Right lung (tissue), 5 donors: Measurements from ENCODE around the gene ATP5F1D. TPM values are rescaled to one million over a fixed set of nuclear protein-coding genes. Genes with fewer than 3 reads are reported as not detected.
A peak's percentile ranks its signal among the peaks of the same experiment; 100 is the strongest.
"Not testable (repeated sequence)": the region's sequence is repeated elsewhere in the genome, so short reads cannot be mapped to it uniquely, and the experiment has no call there.

Experiments used
- DNase-seq, 2 donors: peaks; one replicate each; pipeline ENCODE4 v3.0.0-alpha.2; 2013
- polyA plus RNA-seq, 5 donors: library from polyadenylated mRNA; unstranded; fragments of 120-200 nt; gene quantifications; one replicate each; pipeline versions ENCODE4 v1.2.1 to v1.2.3, GENCODE V29; 2013; ENCODE audit warnings: inconsistent platforms in 1 of 5, low replicate concordance in 1 of 5; ENCODE audit not compliant: insufficient read length in 5 of 5, insufficient read depth in 1 of 5

Gene ATP5F1D
- polyA plus RNA-seq, 5 donors, result 47.3 to 131 (median 76.0) TPM

DNA sequence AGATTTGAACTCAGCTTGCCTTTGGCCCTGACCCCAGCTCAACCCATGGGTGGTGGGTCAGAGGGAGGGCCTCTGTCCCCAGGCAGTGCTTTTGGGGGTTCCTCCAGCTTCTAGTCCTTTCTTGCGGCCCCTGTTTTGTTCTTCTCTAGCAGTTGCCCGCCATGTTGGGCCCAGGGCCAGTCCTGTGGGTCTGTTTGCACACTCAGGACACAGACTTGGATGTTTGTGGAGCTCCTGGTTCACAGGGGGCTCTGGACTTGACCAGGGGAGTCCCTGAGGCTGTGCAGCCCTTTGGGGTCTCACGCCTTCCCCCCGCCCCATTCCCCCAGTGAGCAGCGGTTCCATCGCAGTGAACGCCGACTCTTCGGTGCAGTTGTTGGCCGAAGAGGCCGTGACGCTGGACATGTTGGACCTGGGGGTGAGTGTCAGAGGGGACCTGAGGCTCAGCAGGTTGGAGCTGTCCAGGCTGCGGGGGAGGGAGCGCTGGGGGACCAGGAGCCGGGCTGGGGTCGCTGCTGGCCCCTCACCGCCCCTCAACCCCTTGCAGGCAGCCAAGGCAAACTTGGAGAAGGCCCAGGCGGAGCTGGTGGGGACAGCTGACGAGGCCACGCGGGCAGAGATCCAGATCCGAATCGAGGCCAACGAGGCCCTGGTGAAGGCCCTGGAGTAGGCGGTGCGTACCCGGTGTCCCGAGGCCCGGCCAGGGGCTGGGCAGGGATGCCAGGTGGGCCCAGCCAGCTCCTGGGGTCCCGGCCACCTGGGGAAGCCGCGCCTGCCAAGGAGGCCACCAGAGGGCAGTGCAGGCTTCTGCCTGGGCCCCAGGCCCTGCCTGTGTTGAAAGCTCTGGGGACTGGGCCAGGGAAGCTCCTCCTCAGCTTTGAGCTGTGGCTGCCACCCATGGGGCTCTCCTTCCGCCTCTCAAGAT, 2.5 kb downstream of the ATP5F1D start:
- DNase-seq, result peak; percentile 81 to 84

DNA sequence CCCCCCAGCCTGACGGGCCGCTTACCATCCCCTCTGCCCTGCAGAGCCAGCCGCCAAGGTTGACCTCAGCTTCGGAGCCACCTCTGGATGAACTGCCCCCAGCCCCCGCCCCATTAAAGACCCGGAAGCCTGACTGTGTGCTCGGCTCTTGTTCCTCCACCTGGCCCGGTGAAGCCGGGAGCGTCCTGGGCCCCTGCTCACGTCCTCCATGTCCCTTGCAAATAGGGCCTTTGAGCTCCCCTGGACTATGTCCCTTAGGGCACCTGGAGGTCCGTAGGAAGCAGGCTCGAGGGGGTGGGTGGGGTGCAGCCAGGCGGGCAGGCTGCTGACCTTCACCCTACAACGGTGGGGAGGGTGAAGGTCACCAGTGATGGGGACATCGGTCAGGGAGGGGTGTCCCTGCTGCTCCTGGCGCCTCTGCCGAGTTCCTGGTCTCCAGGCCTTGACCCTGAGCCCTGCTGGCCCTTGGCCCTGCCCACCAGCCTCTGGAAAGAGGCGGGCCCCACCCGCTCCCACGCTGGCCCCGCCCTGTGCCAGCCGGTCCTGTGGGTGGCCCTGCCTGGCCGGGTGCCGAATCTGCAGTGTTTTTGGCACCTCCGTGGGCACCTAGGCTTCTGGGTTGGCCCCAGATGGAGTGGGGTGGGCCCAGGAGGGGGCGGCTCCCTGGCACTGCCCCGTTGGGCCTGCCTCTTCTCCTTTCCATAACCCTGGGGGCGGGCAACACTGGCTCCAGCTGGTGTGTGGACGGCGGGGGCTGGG, 3.3 kb downstream of the ATP5F1D start:
- no peak for DNase-seq

DNA sequence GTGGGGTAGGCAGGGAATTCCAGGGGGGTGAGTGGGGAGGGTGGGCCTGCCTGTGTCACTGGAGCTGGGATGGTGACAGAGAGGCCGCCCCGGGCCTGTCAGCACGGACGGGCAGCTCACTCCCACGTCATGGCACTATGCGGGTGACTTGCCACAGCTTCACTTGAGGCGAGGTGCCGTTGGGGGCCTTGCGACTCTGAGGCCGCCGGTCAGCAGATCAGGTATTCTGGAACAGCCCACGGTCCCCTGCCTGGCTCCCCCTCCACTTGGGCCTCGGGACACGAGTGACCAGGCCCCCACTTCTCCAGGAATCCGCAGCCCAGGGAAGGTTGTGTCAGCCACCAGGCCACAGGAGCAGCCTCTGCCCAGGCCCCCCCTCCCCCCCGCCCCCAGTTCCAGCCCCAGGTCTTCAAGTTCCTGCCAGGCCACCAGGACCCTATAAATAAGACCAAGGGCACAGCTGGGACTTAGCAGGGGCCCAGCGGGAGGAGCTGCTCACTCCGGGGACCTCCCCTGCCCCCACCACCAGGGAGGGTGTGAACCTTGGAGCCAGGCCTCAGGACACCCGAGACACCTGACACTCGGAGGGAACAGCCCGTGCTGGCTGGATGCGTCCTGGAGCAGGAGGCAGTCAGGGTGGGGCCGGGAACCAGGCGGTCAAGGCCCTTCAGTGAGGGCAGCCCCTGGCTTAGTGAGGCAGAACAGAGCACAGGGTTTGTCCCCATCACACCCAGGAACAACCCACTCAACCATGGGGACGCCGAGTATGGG, 4.1 kb downstream of the ATP5F1D start:
- DNase-seq, result no peak

DNA sequence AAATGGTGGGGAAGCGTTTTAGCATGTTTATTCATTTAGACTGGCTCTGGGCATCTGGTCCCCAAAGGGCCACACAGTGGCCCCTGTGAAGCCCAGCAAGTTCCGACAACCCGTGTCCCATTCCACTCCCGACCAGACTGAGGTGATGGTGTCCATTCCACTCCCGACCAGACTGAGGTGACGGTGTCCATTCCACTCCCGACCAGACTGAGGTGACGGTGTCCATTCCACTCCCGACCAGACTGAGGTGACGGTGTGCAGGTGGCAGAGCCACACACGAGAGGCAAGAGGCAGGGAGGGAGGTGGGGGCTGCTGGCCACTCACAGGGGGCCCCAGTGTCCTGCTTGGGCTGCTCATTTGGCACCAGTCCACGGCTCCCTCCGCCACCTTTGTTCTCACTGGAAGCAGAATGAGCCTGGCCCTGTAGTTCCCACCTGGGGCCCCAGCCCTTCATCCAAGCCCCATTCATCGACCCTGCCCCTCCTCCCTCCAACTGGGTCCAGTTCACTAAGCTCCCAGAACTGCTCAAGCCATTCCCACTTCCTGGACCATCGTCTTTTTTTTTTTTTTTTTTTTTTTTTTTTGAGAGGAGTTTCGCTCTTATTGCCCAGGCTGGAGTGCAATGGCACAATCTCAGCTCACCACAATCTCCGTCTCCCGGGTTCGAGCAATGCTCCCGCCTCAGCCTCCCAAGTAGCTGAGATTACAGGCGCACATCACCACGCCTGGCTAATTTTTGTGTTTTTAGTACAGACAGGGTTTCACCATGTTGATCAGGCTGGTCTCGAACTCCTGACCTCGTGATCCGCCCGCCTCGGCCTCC, 4.9 kb downstream of the ATP5F1D start:
- not testable (repeated sequence) for DNase-seq

DNA sequence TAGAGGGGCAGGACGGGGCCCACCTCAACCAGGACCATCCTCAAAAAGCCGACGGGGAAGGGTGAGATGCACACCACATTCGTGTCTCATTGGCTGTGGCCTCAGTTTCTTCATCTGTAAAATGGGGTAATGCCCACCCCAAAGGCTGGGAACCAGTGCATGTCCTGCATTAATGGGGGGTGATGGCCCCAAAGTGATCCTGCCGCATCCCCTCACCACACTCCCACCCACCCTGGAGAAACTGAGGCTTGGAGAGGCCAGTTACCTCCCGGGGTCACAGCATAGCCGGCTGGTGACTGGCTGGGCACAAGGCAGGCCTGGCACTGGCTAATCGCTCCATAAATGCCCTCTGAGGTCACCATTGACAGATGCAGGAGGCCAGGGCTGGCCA, 6.2 kb downstream of the ATP5F1D start:
- no peak for DNase-seq

DNA sequence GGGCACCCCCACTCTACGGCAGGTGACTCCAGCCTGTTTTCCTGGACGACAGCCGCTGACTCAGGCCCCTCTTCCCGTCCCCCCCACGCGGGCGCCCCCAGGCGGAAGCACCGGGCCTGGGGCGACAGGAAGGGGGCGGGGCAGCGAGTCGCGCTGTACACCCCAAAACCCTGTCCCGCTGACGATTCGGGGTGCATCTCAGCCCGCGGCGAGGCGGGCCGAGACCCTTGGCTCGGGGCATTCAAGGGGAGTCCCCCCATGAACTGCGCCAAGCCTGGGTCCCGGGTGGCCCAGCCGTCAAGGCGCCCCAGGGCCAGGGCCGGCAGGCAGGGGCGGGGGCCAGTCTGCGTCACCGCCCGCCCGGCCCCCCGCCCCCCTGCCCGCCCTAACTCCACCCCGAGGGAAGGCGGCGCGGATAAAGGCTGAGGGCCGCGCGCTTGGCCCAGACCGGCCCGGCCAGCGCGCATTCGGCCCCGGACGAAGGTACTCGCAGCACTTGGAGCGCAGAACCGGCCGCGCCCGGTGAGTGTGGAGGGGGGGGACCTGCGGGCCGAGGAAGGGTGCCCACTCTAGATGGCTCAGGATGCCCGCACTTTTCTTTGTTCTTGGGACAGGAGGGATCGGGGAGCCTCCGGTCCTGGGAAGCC, 6.7 kb downstream of the ATP5F1D start, which contains the start of gene MIDN:
TSS of gene MIDN (plus strand) at position 445 of the 647 bp plus-strand sequence. CDS start 1,714 bp downstream, outside the sequence.
- peak in 1 of 2 donors; percentile 87 for DNase-seq

DNA sequence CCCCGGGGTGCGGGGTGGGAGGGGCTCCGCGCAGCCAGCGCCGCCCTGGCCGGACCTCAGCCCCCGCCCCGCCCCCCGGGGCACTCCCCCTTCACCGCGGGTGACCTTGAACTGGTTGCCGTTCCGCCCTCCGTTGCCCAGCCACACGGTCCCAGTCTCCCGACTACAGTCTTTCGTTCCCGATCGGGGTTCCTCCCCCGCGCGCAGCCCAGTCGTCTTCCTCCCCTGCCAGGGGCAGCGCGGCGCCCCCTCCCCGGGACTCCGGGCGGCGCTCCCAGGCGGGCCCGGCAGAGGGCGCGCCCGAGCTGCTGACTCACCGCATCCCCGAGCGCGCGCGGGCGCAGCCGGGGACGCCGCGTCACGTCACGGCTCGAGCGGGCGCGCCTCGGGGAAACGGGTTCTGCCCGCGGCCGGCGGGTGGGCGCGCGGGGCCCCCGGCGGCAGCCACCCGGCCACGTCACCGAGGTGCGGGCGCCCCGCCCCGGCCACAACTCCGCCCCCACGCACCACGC, 7.3 kb downstream of the ATP5F1D start:
- peak in 1 of 2 donors; percentile 85 for DNase-seq

DNA sequence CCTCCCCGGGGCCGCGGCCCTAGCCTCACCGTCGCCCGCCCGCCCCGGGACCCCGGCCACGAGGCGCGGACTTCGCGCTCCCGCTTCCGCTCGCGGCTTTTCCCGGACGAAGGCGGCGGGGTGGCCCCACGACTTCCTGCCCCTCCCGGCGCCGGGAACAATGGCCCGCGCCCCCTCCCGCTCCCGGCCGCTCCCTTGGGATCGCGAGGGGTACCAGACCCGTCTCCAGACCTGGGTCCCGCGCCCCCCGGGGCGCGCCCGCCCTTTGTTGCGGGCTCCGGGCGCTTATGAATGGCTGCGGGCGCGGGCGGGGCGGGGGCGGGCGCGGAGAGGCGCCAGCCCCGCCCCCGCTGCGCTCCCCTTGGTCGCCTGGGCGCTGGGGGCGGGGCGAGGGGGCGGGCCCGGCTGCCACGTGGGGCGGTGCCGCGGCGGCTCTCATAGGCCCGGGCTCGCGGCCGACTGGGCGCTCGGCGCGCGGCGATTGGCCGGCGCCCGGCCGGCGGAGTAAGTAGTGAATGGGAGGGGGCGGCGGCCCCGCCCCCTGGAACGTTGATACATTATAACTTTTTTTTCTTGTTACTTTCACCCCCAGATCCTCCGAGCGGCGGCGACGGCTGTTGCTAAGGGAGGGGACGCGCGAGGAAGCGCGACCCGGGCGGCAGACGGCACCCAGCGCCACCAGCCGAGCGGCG, 7.9 kb downstream of the ATP5F1D start:
- DNase-seq, result peak; percentile 96

DNA sequence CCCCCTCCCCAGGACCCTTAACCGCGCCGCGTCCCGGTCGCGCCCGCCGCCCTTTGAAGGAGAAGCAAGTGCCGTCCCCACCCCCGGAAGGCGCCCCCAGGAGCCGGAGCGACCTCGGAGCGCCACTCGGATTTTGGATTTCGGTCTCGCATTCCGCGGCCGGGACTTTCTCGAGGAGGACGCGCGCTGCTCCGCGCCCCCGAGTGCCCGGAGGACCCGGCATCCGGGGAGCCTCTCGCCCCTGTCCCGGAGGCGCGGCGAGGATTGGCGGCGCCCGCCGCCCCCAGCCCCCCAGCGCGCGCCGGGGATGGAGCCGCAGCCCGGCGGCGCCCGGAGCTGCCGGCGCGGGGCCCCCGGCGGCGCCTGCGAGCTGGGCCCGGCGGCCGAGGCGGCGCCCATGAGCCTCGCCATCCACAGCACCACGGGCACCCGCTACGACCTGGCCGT, 8.5 kb downstream of the ATP5F1D start:
- DNase-seq, result no peak

DNA sequence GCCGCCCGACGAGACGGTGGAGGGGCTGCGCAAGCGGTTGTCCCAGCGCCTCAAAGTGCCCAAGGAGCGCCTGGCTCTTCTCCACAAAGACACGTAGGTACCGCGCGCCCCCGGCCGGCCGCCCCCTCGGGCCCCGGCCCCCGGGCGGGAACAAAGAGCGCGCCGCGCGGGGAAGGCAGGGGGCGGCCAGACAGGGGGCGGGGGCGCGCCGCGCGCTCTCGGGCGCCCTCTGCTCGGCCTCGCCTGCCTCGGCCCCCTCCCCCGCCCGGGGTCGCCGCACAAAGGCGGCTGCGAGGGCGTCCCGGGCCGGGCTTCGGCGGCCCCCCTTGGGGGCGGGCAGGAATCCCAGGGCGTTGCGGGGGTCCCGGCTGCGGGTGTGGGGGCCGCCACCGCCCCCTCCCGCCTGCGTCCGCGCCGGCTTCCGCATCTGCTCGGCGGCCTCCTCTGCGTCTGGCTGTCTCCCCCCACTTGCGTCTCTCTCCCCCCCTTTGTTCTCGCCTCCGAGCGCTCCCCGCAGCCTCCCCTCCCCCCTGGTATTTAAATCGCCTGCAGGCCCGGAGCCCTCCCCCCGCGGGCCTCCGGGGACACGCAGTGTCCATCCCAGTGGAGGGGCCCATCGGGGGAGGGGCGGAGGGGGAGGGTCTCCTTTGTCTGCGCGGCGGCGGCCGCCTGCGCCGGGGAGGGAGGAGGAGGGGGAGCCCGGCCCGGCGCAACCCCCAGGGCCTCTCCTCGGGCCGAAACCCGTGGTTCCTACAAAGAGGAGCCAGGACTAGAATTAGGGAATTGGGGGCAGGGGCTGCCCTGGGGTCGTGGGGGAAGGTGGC, 9.1 kb downstream of the ATP5F1D start:
- peak in 1 of 2 donors; percentile 74 for DNase-seq

DNA sequence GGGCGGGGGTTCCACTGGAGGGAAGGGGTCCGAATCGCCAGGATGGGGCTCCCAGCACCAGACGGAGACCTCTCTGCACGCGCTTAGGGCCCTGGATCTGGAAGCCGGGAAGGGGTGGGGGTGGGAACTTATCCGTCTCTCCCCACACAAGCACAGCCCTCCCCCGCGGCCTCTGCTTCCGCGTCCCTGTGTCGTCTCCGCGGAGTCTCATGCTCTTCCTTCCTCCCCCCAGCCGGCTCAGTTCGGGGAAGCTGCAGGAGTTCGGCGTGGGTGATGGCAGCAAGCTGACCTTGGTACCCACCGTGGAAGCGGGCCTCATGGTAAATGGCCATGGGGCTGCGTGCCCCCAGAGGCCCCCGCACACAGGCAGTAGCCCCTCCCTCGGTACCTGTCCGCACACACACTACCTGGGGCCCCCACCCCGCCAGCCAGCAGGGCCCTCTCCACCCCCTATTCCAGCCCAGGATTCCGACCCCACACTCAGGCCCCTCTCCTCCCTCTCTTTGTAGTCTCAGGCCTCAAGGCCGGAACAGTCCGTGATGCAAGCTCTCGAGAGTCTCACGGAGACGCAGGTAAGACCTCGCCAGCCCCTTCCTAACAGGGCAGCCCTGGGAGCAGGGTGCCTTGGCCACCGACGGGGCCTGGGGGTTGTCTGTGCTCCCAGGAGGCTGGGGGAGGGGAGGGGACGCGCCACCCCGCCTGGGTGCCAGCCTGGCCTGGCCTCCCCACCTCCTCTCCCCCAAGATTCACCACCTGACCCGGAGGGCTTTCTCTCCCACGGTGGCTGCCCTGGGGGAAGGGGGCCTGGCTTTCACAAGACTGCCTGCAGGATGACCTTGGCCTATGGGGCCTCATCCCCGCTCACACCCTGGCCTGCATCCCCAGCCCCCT, 10.0 kb downstream of the ATP5F1D start:
- DNase-seq, result peak in 1 of 2 donors; percentile 59

DNA sequence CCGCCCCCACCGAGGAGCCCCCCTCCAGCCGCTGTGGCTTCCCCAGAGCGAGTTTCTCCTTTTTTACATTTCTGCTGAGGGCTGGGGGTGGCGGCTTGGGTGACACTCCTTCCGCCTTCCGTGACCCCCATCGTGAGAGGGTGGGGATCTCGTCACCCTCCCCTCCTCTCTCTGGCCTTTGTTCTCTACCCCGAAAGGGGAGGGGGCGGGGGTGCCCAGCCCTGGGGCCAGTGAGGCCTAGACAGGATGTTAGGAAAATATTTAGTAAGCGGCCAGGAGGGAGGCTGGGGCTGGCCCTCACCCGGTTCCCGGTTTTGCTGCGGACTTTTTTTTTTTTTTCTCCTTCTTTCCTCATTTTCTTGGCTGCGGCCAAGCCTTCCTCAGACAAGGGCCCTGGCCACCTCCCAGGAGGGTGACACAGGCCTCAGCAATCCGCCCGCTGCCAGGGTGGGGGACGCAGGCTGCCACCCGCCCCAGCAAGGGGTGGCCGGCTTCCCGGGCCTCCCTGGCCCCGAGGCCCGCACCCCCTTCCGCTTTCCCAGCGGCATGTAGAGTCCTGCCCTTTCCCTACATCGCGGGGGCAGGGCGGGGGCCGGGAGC, 10.8 kb downstream of the ATP5F1D start:
- peak; percentile 91 to 92 for DNase-seq

DNA sequence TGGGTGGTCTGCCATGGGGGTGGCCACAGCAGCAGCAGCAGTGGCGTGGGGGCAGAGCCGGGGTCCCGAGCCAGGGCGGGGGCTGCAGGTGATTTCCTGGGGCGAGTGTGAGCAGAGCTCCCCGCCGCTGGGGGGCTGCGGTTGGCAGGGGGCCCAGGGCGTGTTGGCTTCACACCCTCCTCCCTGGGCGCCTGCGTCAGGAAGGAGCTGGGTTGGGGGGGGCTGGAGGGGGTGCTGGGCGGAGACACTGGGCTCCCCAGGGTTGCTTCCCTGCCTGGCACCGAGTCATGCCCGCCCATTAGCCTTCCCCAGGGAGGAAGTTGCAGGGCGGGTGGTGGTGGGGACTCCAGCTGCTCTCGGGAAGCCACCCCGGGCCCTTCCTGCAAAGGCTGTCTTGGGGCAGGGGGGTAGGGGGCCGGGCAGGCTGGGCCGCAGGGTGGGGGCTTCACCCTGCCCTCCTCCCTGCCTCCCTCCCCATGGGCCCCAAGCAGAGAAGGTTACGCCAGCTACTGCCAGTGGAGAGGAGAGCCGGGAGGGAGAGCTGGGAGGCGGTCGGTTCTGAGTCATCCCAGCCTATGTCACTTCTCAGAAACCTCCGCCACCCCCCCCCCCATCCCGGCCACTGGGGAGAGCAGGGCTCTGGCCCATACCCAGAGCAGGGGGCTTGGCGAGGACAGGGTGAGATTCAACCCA, 11.4 kb downstream of the ATP5F1D start:
- peak; percentile 75 to 85 for DNase-seq

DNA sequence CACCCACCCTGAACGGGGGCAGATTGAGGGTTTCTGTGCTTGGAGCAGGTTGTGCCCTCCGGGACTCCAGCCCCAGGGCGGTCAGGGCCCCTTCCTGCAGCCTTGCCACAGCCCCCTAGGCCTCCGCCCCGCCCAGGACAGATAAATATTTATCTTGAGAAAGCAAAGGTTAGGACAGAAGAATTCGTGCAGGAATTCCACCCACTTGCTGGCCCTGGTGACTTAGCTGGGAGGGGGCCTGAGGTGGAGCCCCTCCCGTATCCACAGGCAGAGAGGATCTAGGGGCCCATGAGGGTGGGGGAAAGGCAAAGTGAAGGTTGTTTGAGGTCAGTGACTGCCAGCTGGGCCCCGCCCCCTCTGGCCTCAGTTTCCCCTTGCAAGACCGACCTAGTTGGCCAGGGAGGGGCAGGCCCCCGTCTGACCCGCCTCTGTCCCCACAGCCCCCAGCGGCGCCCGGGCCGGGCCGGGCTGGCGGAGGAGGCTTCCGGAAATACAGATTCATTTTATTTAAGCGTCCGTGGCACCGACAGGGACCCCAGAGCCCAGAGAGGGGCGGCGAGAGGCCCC, 12.0 kb downstream of the ATP5F1D start:
- DNase-seq, result no peak

DNA sequence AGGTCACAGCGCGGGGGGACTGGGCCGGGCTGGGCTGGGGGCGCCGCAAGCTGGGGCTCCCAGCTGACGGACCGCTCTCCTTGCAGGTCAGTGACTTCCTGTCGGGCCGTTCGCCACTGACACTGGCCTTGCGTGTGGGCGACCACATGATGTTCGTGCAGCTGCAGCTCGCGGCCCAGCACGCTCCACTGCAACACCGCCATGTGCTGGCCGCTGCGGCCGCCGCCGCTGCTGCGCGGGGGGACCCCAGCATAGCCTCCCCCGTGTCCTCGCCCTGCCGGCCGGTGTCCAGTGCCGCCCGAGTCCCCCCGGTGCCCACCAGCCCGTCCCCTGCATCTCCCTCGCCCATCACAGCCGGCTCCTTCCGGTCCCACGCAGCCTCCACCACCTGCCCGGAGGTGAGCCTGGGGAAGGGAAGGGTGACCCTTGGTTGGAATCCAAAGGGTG, 12.6 kb downstream of the ATP5F1D start:
- DNase-seq, result no peak
